GM10266 (cell line): ENCODE data around the gene ANKRD28.

Experiments
- DNase-seq: peaks from one replicate; pipeline ENCODE4 v3.0.0; 2012; ENCODE audit errors: extremely low spot score
- TF ChIP-seq, protein P1 (sequence below): IDR thresholded peaks from 2 replicates; pipeline ENCODE4 v1.5.1; 2012; ENCODE audit warnings: mild to moderate bottlenecking, low read depth; ENCODE audit not compliant: control insufficient read depth, insufficient read depth; ENCODE audit errors: missing control alignments

ANKRD28 gene

DNA sequence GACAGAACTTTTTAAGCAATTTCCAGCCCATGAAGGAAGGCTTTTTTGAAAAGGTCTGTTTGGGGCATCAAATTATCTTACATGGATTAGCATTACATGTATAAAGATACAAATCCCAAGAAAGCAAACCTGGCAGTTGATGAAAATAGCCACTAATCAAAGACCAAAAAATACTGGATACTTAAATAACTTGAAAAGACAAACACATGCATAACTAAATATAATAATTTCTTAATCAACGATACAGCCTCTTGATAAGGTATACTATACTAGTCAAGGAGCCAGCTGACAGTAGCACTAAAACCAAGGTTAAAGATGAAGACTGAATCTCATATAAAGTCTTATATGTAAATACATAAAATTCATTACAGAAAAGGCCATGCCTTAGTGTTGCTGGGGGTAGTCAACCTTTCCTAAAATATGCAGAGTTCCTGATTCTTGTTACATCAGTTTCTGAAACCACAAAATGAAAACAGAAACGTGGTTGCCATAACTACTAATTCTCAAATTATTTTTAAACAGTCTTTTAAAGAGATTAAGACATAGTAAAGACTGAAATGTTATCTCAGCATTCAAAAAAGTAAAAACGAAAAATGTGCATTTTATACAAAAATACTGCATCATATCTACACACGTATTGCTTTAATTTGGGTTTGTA, 2.0 kb downstream of the ANKRD28 start:
- TF ChIP-seq, protein P1, sequence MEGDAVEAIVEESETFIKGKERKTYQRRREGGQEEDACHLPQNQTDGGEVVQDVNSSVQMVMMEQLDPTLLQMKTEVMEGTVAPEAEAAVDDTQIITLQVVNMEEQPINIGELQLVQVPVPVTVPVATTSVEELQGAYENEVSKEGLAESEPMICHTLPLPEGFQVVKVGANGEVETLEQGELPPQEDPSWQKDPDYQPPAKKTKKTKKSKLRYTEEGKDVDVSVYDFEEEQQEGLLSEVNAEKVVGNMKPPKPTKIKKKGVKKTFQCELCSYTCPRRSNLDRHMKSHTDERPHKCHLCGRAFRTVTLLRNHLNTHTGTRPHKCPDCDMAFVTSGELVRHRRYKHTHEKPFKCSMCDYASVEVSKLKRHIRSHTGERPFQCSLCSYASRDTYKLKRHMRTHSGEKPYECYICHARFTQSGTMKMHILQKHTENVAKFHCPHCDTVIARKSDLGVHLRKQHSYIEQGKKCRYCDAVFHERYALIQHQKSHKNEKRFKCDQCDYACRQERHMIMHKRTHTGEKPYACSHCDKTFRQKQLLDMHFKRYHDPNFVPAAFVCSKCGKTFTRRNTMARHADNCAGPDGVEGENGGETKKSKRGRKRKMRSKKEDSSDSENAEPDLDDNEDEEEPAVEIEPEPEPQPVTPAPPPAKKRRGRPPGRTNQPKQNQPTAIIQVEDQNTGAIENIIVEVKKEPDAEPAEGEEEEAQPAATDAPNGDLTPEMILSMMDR, result no peak
- DNase-seq, result no peak

DNA sequence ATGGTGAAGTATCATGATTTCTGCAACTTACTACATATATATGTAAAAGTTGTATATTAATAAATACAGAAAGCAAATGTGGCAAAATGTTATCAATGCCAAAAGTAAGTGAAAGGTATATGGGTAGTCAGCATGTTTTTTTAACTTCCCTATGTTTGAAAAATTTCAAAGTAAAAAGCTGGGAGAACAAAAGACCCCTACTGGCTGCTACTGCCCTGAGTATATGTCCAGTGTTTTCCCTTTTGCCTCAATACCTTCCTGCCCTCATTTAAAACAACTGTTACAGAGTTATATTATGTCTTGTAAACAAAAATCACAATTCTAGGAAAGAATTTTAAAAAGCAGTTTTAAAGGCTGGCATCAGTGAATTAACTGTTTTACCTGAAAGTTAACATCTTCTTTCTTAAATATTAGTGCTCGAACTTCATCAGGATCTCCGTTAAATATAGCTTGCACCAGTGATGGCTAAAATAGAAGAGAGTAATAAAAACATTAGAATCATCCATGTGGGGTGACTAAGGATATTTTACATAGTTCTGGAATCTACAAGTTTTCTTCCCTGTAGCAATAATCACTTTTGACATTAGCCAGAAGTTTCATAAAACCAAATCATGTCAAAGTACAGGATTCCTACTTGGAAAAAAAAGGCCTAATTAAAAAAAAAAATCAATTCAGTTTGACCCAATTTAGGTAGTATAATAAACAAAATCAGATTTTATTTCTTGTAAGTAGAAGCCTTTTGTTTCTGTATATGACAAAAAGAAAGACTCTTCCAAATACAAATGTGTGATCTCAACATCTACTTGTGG, 2.7 kb downstream of the ANKRD28 start:
- TF ChIP-seq, protein P1, result peak; percentile 14

DNA sequence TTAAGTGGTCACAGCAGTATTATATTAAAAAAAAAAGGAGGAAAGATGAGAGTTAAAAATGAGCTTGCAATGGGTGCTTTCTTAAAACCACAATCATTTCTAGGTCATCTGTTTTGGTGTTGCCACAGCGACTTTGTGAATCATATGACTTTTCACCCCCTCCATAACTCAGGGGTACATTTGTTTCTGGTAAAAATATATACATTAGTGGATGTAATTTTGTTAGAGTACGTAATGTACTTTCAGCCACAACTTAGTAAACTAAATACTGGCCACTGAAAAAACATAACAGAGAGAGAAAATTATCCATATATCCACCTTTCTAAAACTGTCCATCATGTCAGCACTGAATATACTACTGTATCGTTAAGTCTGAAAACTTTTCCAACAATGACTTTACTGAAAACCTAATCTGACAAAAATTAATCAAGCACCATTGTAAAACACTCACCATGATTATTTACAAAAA, 3.4 kb downstream of the ANKRD28 start:
- DNase-seq, result peak; percentile 37

More for the DNA sequence above, 2.7 kb downstream of the ANKRD28 start:
- DNase-seq, result no peak

DNA sequence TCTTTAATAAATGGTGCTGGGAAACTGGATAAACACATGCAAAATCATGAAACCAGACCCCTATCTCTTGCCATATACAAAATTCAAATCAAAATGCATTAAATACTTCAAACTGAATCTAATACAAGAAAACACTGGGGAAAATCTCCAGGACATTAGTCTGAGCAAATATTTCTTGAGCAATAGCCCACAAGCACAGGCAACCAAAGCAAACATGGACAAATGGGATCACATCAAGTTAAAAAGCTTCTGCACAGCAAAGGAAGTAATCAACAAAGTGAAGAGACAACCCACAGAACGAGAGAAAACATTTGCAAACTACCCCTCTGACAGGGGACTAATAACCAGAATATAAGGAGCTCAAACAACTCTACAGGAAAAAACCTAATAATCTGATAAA, 6.3 kb downstream of the ANKRD28 start:
- TF ChIP-seq, protein P1, result no peak
- no peak for DNase-seq

More for the DNA sequence above, 3.4 kb downstream of the ANKRD28 start:
- TF ChIP-seq, protein P1, result no peak

DNA sequence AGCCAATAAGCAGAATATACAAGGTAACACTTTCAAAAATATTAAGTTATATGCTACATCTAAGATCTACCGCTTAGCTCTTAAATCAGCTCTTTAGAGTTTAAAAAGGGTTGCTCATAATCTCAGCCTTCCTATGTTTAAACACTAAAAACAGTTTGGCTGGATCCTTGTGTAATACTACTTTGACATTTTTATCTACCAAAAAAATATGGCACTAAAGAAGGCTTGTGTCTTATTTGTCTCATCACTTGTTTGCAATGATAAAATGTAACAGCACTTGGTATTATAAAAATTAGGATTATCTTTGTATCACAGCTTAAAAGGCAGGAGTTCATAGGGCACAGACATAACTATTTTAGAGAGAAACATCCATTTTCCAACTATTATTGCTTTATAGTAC, 9.8 kb downstream of the ANKRD28 start:
- DNase-seq, result no peak
- TF ChIP-seq, protein P1, result no peak

DNA sequence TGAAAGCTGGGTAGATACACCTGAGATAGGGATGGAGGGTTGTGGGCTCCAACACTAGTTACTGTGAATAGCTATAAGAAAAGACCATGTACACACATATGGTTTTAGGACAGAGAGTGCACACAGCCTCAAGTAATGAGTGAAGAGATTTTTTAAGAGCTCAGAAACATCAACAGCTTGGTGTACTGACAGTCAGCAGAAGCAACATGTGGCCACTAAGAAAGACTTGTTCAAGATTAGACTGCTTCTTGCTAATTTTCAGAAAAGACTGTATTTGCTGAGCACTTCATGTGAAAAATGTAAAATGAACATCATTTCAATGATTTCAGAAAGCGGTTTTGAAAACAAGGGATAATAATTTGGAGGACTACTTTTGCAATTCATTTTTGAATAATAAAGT, 10.3 kb downstream of the ANKRD28 start:
- no peak for DNase-seq
- TF ChIP-seq, protein P1, result no peak
